ENCODE measurements around the gene SHC3.

- TF ChIP-seq EP300 (IDR thresholded peaks at IDR 0.05; ENCODE audit: borderline replicate concordance) (no peak), CEBPB (IDR thresholded peaks at IDR 0.05) (no peak), REST (IDR thresholded peaks at IDR 0.05; ENCODE audit: low read depth) (no peak), RAD21 (IDR thresholded peaks at IDR 0.05; ENCODE audit: low read depth) (no peak), CREB1 (IDR thresholded peaks at IDR 0.05; ENCODE audit: low read depth) (no peak), YY1 (IDR thresholded peaks at IDR 0.05; ENCODE audit: low read depth) (no peak), EGR1 (IDR thresholded peaks at IDR 0.05) (no peak)
These were observed 9.3 kb upstream of the SHC3 start for GRCh38 chr9:89187950-89188349.

Data from Ishikawa (cell line).